Calu3 (cell line): ENCODE results near the gene DHFR2. TPM values are rescaled to one million over a fixed set of nuclear protein-coding genes. Genes with fewer than 3 reads are reported as not detected.

Experiments
- BruUV-seq: library from RNA; stranded (reverse); fragments of 400-500 nt; replicated peaks from 2 replicates; lab custom pipeline; 2021; lab: Mats Ljungman, UMichigan
- CTCF ChIA-PET: fragments of 300-600 bp; sonication (Branson Sonifier 250); formaldehyde crosslinking; loops from one replicate; lab custom pipeline; 2022; ENCODE audit warnings: antibody characterized with exemption; lab: Charles Lee
- DNase-seq: peaks from one replicate; pipeline ENCODE4 v3.0.0; 2022
- H3K27ac Mint-ChIP-seq: one replicate; pipeline ENCODE4 v1.8.0; 2022; ENCODE audit warnings: mixed read lengths; ENCODE audit not compliant: unreplicated experiment
- H3K27me3 Mint-ChIP-seq: one replicate; pipeline ENCODE4 v1.8.0; 2022; ENCODE audit warnings: mixed read lengths; ENCODE audit not compliant: unreplicated experiment
- H3K36me3 Mint-ChIP-seq: one replicate; pipeline ENCODE4 v1.8.0; 2022; ENCODE audit warnings: mild to moderate bottlenecking, moderate library complexity, mixed read lengths; ENCODE audit not compliant: insufficient read depth, unreplicated experiment
- H3K4me1 Mint-ChIP-seq: one replicate; pipeline ENCODE4 v1.8.0; 2022; ENCODE audit warnings: mild to moderate bottlenecking, low read depth, mixed read lengths; ENCODE audit not compliant: unreplicated experiment
- H3K4me3 Mint-ChIP-seq: one replicate; pipeline ENCODE4 v1.8.0; 2022; ENCODE audit warnings: mild to moderate bottlenecking, low read depth, moderate library complexity, mixed read lengths; ENCODE audit not compliant: unreplicated experiment
- H3K9me3 Mint-ChIP-seq: one replicate; pipeline ENCODE4 v1.8.0; 2022; ENCODE audit warnings: low read depth, mixed read lengths; ENCODE audit not compliant: unreplicated experiment
- CTCF ChIP-seq: fragments of 200-600 bp; IDR thresholded peaks from one replicate; pipeline ENCODE4 v1.8.0; 2022; ENCODE audit warnings: antibody characterized with exemption; ENCODE audit not compliant: unreplicated experiment
- intact Hi-C: fragments of 100-400 bp; cut with micrococcal nuclease; formaldehyde crosslinking; loops from one replicate; pipeline ENCODE4 v1.10.0; 2022; ENCODE audit not compliant: unreplicated experiment
- total RNA-seq: library from RNA; stranded (reverse); gene quantifications from 2 replicates; pipeline ENCODE4 v1.2.3, GENCODE V29; 2022

Gene DHFR2
- total RNA-seq, 1 experiment from 2014 or later = 5.4 TPM

GRCh38 chr3:94093151-94093550, 30.4 kb upstream of the DHFR2 start:
- H3K4me1 Mint-ChIP-seq = no peaks in the 10 kb centered on the region
- no peaks in the 10 kb centered on the region for H3K27me3 Mint-ChIP-seq
- peaks cover 4% of the 10 kb centered on the region for H3K9me3 Mint-ChIP-seq
- CTCF ChIA-PET = no interaction called here
- no peak overlapping the region for H3K27ac Mint-ChIP-seq
- H3K4me3 Mint-ChIP-seq = no peak overlapping the region
- TF ChIP-seq CTCF = no peak
- no TSS peak for BruUV-seq
- no peaks in the 10 kb centered on the region for H3K36me3 Mint-ChIP-seq
- intact Hi-C loops = no loop called here
- DNase-seq = no peak

- TF ChIP-seq CTCF = no peak
- Mint-ChIP-seq H3K27me3 (no peaks in the 10 kb centered on the region), H3K27ac (no peak overlapping the region), H3K36me3 (no peaks in the 10 kb centered on the region), H3K4me3 (no peak overlapping the region), H3K9me3 (peaks cover 4% of the 10 kb centered on the region), H3K4me1 (no peaks in the 10 kb centered on the region)
- intact Hi-C loops = no loop called here
- CTCF ChIA-PET = no interaction called here
- BruUV-seq = no TSS peak
- DNase-seq = no peak
Measured at GRCh38 chr3:94092086-94092485, 29.4 kb upstream of the DHFR2 start.

GRCh38 chr3:94089126-94089525, 26.4 kb upstream of the DHFR2 start:
- intact Hi-C loops = no loop called here
- no peaks in the 10 kb centered on the region for H3K36me3 Mint-ChIP-seq
- no peaks in the 10 kb centered on the region for H3K4me1 Mint-ChIP-seq
- CTCF ChIA-PET = no interaction called here
- no peak overlapping the region for H3K4me3 Mint-ChIP-seq
- DNase-seq = no peak
- no TSS peak for BruUV-seq
- H3K27ac Mint-ChIP-seq = no peak overlapping the region
- TF ChIP-seq CTCF = no peak
- H3K27me3 Mint-ChIP-seq = no peaks in the 10 kb centered on the region
- peaks cover 4% of the 10 kb centered on the region for H3K9me3 Mint-ChIP-seq

- CTCF ChIA-PET = no interaction called here
- Mint-ChIP-seq H3K4me3 (no peak overlapping the region), H3K27me3 (no peaks in the 10 kb centered on the region), H3K9me3 (no peaks in the 10 kb centered on the region), H3K36me3 (no peaks in the 10 kb centered on the region), H3K27ac (no peak overlapping the region), H3K4me1 (peaks cover 5% of the 10 kb centered on the region)
- DNase-seq = no peak
- BruUV-seq = no TSS peak
- no peak for TF ChIP-seq CTCF
- intact Hi-C loops = no loop called here
Measured at GRCh38 chr3:94083261-94083660, 20.5 kb upstream of the DHFR2 start.
